ENCODE results near the gene CCT4. TPM values are rescaled to one million over a fixed set of nuclear protein-coding genes. Genes with fewer than 3 reads are reported as not detected.
A peak's percentile ranks its signal among the peaks of the same experiment; 100 is the strongest.

CCT4 gene
- total RNA-seq, 1 experiment from 2014 or later: 345 TPM

DNA sequence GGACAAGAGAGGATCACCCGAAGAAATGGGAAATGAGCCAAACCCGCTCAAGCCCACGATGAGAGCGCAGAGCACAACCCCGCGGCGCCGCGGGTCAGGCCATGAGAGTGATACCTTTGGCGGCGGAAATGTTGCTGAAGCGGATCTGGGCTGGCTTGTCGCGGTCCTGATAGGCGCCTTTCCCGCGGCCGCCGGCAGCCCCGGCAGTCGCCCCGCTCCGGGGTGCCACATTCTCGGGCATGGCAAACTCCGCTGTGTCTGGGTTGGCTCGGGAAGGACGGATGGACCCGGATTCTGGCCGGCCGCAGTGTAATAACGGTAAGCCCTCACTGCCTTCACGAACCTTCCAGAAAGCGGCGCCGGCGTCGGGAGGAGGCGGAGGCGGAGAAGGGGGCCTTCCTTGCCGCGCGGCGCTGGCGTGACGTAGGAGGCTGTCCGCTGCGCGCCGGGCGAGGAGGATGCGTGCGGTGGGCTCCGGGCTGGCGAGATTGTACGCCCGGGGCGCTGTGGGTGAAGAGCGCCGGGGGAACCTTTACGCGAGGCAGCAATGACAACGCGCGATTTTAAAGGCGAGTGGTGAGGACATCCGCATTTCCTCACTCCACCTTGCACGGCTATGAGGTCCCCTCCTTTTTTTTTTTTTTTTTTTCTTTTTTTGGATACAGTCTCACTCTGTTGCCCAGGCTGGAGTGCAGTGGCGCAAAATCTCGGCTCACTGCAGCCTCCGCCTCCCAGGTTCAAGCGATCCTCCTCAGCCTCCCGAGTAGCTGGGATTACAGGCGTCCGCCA, at the start of gene CCT4 (continued):
- no peak for TF ChIP-seq ZNF138 (CRISPR knock-in tag; conservative IDR thresholded peaks at IDR 0.05)
- TF ChIP-seq RELA (CRISPR knock-in tag; IDR thresholded peaks at IDR 0.05; ENCODE audit: borderline replicate concordance): no peak; the same call in 1 of the 2 replicates
- TF ChIP-seq SP1 (CRISPR knock-in tag; conservative IDR thresholded peaks at IDR 0.05): peak; percentile 92
- TF ChIP-seq GTF2I (CRISPR knock-in tag; conservative IDR thresholded peaks at IDR 0.05): no peak
- TF ChIP-seq NR3C1 (CRISPR knock-in tag; conservative IDR thresholded peaks at IDR 0.05; ENCODE audit: low read depth): no peak
- TF ChIP-seq ATF1 (CRISPR knock-in tag; IDR thresholded peaks at IDR 0.05): peak; percentile 96; the same call in 1 of the 2 replicates
- TF ChIP-seq, protein P1, sequence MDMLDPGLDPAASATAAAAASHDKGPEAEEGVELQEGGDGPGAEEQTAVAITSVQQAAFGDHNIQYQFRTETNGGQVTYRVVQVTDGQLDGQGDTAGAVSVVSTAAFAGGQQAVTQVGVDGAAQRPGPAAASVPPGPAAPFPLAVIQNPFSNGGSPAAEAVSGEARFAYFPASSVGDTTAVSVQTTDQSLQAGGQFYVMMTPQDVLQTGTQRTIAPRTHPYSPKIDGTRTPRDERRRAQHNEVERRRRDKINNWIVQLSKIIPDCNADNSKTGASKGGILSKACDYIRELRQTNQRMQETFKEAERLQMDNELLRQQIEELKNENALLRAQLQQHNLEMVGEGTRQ (CRISPR knock-in tag; IDR thresholded peaks at IDR 0.05): peak; percentile 43; the same call in 1 of the 2 replicates
- TF ChIP-seq ZNF317 (CRISPR knock-in tag; IDR thresholded peaks at IDR 0.05; ENCODE audit: borderline replicate concordance, low read depth): 0 out of 2 replicates have a peak, but pooled peaks have one; percentile 38
- TF ChIP-seq ZNF232 (CRISPR knock-in tag; IDR thresholded peaks at IDR 0.05): 0 out of 2 replicates have a peak, but pooled peaks have one; percentile 77
- TF ChIP-seq TP53 (CRISPR knock-in tag; IDR thresholded peaks at IDR 0.05): peak; percentile 76; the same call in 1 of the 2 replicates
- TF ChIP-seq OVOL2 (CRISPR knock-in tag; IDR thresholded peaks at IDR 0.05; ENCODE audit: borderline replicate concordance): no peak
- no peak for TF ChIP-seq JAZF1 (CRISPR knock-in tag; IDR thresholded peaks at IDR 0.05)
- TF ChIP-seq, protein P2, sequence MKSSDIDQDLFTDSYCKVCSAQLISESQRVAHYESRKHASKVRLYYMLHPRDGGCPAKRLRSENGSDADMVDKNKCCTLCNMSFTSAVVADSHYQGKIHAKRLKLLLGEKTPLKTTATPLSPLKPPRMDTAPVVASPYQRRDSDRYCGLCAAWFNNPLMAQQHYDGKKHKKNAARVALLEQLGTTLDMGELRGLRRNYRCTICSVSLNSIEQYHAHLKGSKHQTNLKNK (CRISPR knock-in tag; IDR thresholded peaks at IDR 0.05): no peak
- TF ChIP-seq JUN (CRISPR knock-in tag; IDR thresholded peaks at IDR 0.05): peak; percentile 22; the same call in 1 of the 2 replicates
- TF ChIP-seq ATF3 (CRISPR knock-in tag; conservative IDR thresholded peaks at IDR 0.05): no peak
- no peak; the same call in 1 of the 2 replicates for TF ChIP-seq NFE2L1 (CRISPR knock-in tag; IDR thresholded peaks at IDR 0.05)
- TF ChIP-seq MXD4 (CRISPR knock-in tag; IDR thresholded peaks at IDR 0.05; ENCODE audit: borderline replicate concordance): no peak
- TF ChIP-seq NR1H2 (CRISPR knock-in tag; IDR thresholded peaks at IDR 0.05): no peak
- TF ChIP-seq, protein P3, sequence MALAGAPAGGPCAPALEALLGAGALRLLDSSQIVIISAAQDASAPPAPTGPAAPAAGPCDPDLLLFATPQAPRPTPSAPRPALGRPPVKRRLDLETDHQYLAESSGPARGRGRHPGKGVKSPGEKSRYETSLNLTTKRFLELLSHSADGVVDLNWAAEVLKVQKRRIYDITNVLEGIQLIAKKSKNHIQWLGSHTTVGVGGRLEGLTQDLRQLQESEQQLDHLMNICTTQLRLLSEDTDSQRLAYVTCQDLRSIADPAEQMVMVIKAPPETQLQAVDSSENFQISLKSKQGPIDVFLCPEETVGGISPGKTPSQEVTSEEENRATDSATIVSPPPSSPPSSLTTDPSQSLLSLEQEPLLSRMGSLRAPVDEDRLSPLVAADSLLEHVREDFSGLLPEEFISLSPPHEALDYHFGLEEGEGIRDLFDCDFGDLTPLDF (CRISPR knock-in tag; IDR thresholded peaks at IDR 0.05): no peak
- no peak for TF ChIP-seq FOXJ3 (CRISPR knock-in tag; IDR thresholded peaks at IDR 0.05; ENCODE audit: borderline replicate concordance)
- TF ChIP-seq CREB1 (CRISPR knock-in tag; IDR thresholded peaks at IDR 0.05): peak; percentile 90; the same call in 1 of the 2 replicates
- TF ChIP-seq PRRX2 (CRISPR knock-in tag; IDR thresholded peaks at IDR 0.05): no peak
- TF ChIP-seq, protein P4, sequence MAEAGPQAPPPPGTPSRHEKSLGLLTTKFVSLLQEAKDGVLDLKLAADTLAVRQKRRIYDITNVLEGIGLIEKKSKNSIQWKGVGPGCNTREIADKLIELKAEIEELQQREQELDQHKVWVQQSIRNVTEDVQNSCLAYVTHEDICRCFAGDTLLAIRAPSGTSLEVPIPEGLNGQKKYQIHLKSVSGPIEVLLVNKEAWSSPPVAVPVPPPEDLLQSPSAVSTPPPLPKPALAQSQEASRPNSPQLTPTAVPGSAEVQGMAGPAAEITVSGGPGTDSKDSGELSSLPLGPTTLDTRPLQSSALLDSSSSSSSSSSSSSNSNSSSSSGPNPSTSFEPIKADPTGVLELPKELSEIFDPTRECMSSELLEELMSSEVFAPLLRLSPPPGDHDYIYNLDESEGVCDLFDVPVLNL (CRISPR knock-in tag; IDR thresholded peaks at IDR 0.05; ENCODE audit: borderline replicate concordance, low read depth): no peak

GRCh38 chr2:61937886-61938285, 49.4 kb upstream of the CCT4 start:
- H3K4me3 Mint-ChIP-seq: no peak overlapping the region
- peaks cover 4% of the 10 kb centered on the region for H3K9me3 Mint-ChIP-seq
- peaks cover 12% of the 10 kb centered on the region for H3K4me1 Mint-ChIP-seq
- H3K27me3 Mint-ChIP-seq (ENCODE audit: low read depth): no peaks in the 10 kb centered on the region
- no peaks in the 10 kb centered on the region; the same call in 1 of the 2 replicates for H3K36me3 Mint-ChIP-seq
- no peak for ATAC-seq
- H3K27ac Mint-ChIP-seq: no peak overlapping the region
- no peak for TF ChIP-seq ZNF219 (CRISPR knock-in tag; IDR thresholded peaks at IDR 0.05; ENCODE audit: borderline replicate concordance)
- TF ChIP-seq KAT7 (CRISPR knock-in tag; IDR thresholded peaks at IDR 0.05; ENCODE audit: borderline replicate concordance): no peak
- no peak for TF ChIP-seq PRRX2 (CRISPR knock-in tag; IDR thresholded peaks at IDR 0.05)
- TF ChIP-seq, protein P5, sequence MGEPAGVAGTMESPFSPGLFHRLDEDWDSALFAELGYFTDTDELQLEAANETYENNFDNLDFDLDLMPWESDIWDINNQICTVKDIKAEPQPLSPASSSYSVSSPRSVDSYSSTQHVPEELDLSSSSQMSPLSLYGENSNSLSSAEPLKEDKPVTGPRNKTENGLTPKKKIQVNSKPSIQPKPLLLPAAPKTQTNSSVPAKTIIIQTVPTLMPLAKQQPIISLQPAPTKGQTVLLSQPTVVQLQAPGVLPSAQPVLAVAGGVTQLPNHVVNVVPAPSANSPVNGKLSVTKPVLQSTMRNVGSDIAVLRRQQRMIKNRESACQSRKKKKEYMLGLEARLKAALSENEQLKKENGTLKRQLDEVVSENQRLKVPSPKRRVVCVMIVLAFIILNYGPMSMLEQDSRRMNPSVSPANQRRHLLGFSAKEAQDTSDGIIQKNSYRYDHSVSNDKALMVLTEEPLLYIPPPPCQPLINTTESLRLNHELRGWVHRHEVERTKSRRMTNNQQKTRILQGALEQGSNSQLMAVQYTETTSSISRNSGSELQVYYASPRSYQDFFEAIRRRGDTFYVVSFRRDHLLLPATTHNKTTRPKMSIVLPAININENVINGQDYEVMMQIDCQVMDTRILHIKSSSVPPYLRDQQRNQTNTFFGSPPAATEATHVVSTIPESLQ (CRISPR knock-in tag; IDR thresholded peaks at IDR 0.05): no peak
- TF ChIP-seq ZNF671 (CRISPR knock-in tag; IDR thresholded peaks at IDR 0.05): no peak
- no peak for TF ChIP-seq TP53 (CRISPR knock-in tag; IDR thresholded peaks at IDR 0.05)
- no peak for TF ChIP-seq ERG (CRISPR knock-in tag; IDR thresholded peaks at IDR 0.05)
- TF ChIP-seq ZNF263 (CRISPR knock-in tag; IDR thresholded peaks at IDR 0.05; ENCODE audit: low read depth): no peak
- no peak for DNase-seq (ENCODE audit: low spot score)
- POLR2A ChIA-PET: interaction anchor here (1.1 kb wide), 1 partner anchor 9 kb away, joined by 5 read pairs; no protein-coding TSS in a partner anchor
- CTCF ChIA-PET: interaction anchor here (1.3 kb wide), 1 partner anchor 33 kb away, joined by 3 read pairs; no protein-coding TSS in a partner anchor

Data from WTC11 (cell line).